K562 (cell line): ENCODE measurements around the gene ATP5F1D. TPM values are rescaled to one million over a fixed set of nuclear protein-coding genes. Genes with fewer than 3 reads are reported as not detected.

ENCODE experiments used
- BRCA1 ChIP-seq, 2 experiments: fragments of 450-650 bp in 1 of 2; sonication (generic) in 1 of 2; formaldehyde crosslinking in 1 of 2; IDR thresholded peaks; 2 replicates each; pipeline versions ENCODE4 v1.5.0 to v1.6.1; 2017 to 2020; ENCODE audit warnings: mild to moderate bottlenecking in 1 of 2, missing genetic modification reagents in 1 of 2
- KLF6 ChIP-seq: fragments of 250-450 bp; sonication (Bioruptor Pico); IDR thresholded peaks from 2 replicates; pipeline ENCODE4 v1.4.0; 2020; ENCODE audit warnings: mild to moderate bottlenecking, moderate library complexity, borderline replicate concordance
- PHF21A ChIP-seq: fragments of 450-650 bp; IDR thresholded peaks from 2 replicates; pipeline ENCODE4 v1.6.1; 2017; ENCODE audit warnings: low read depth, borderline replicate concordance
- RCOR1 ChIP-seq, 2 experiments: IDR thresholded peaks; 2 replicates each; pipeline ENCODE4 v1.6.1; 2012; ENCODE audit warnings: low read depth in 2 of 2, low read length in 2 of 2, borderline replicate concordance in 1 of 2, improper control_type of control experiment in 1 of 2
- RFX1 ChIP-seq: fragments of 450-650 bp; IDR thresholded peaks from 2 replicates; pipeline ENCODE4 v1.6.1; 2016; ENCODE audit warnings: mild to moderate bottlenecking, moderate library complexity
- TOE1 ChIP-seq, 2 experiments: fragments of 450-650 bp in 1 of 2; sonication (generic) in 1 of 2; formaldehyde crosslinking in 1 of 2; IDR thresholded peaks; 2 replicates each; pipeline versions ENCODE4 v1.7.1 to v1.8.0; 2016 to 2022; ENCODE audit warnings: borderline replicate concordance in 2 of 2, mild to moderate bottlenecking in 2 of 2, antibody characterized with exemption in 1 of 2, inconsistent platforms in 1 of 2, low read depth in 1 of 2, missing genetic modification reagents in 1 of 2, moderate library complexity in 1 of 2
- TRIM25 ChIP-seq: fragments of 450-650 bp; IDR thresholded peaks from 2 replicates; pipeline ENCODE4 v1.7.0; 2016; ENCODE audit warnings: borderline replicate concordance
- UBTF ChIP-seq, 2 experiments: IDR thresholded peaks; 2 replicates each; pipeline ENCODE4 v1.6.1; 2012; ENCODE audit warnings: improper control_type of control experiment in 2 of 2, low read depth in 2 of 2, low read length in 2 of 2, borderline replicate concordance in 1 of 2
- VEZF1 ChIP-seq: fragments of 200-800 bp; sonication (Bioruptor generic); IDR thresholded peaks from 2 replicates; pipeline ENCODE4 v1.6.1; 2017; ENCODE audit warnings: missing genetic modification characterization, missing compliant biosample characterization
- ZNF23 ChIP-seq: fragments of 250-450 bp; sonication (Bioruptor Pico); IDR thresholded peaks from 2 replicates; pipeline ENCODE4 v1.4.0; 2020; ENCODE audit warnings: mild to moderate bottlenecking
- ZNF696 ChIP-seq: fragments of 250-450 bp; sonication (Bioruptor Pico); conservative IDR thresholded peaks from 2 replicates; pipeline ENCODE4 v1.4.0; 2020; ENCODE audit warnings: mild to moderate bottlenecking, moderate library complexity
- polyA plus RNA-seq, 8 experiments: library from polyadenylated mRNA; depleted of rRNA in 4 of 8; stranded (reverse) in 5 of 8; unstranded in 3 of 8; fragments of >200 nt; fragmentation: Nextera tagmentation in 2 of 8; fragmentation: Illumina TruSeq in 1 of 8; extraction: Ambion mirVana in 2 of 8; extraction: Trizol in 1 of 8; gene quantifications; 2 replicates each; pipeline versions ENCODE4 v1.2.1 to v1.2.3, GENCODE V29; 2011 to 2014; ENCODE audit warnings: inconsistent platforms in 1 of 8, missing spikeins in 1 of 8
- total RNA-seq, 7 experiments: library from RNA; depleted of rRNA in 6 of 7; stranded (reverse); fragments of >200 nt in 6 of 7; fragmentation: Illumina TruSeq in 2 of 7; extraction: Trizol in 2 of 7; gene quantifications; 2 replicates each; pipeline versions ENCODE4 v1.2.1 to v1.2.3, GENCODE V29; 2011 to 2021; ENCODE audit warnings: low replicate concordance in 1 of 7
- TF ChIP-seq, protein P1 (sequence below), 3 experiments: fragments of 200-800 bp in 1 of 3; sonication (Bioruptor generic) in 1 of 3; sonication (generic) in 1 of 3; formaldehyde crosslinking in 1 of 3; IDR thresholded peaks; 2 replicates each; pipeline versions ENCODE4 v1.6.1 to v1.8.0; 2016 to 2022; ENCODE audit warnings: mild to moderate bottlenecking in 2 of 3, missing compliant biosample characterization in 2 of 3, missing genetic modification characterization in 2 of 3, missing genetic modification reagents in 1 of 3
- TF ChIP-seq, protein P2 (sequence below): IDR thresholded peaks from 3 replicates; pipeline ENCODE4 v1.6.1; 2011; ENCODE audit warnings: borderline replicate concordance, mild to moderate bottlenecking, moderate library complexity; ENCODE audit not compliant: insufficient read length; ENCODE audit errors: extremely low read depth
- TF ChIP-seq, protein P3 (sequence below): sonication (generic); formaldehyde crosslinking; IDR thresholded peaks from 2 replicates; pipeline ENCODE4 v1.8.0; 2022; ENCODE audit warnings: mild to moderate bottlenecking, missing genetic modification reagents

Gene ATP5F1D
- total and polyA plus RNA-seq, 9 of the 15 experiments (the other 6 are each of a cell fraction or from before 2014, with no cell fraction given) = 3.9 to 409 (median 36.8) TPM

GRCh38 chr19:1253514-1254080 lies 12.0 kb downstream of the ATP5F1D start (continued):
- TF ChIP-seq RCOR1 (IDR thresholded peaks at IDR 0.05; ENCODE audit: borderline replicate concordance in 1 of 2, low read depth in 2 of 2, low read length in 2 of 2) = 0 out of 4 replicates have a peak, but pooled peaks of 1 of the 2 experiments have one; percentile 19
- no peak for TF ChIP-seq TOE1 (IDR thresholded peaks at IDR 0.05; ENCODE audit: borderline replicate concordance)
- no peak for TF ChIP-seq TOE1 (CRISPR knock-in tag; IDR thresholded peaks at IDR 0.05; ENCODE audit: borderline replicate concordance, low read depth)
- no peak for TF ChIP-seq ZNF696
- TF ChIP-seq UBTF (IDR thresholded peaks at IDR 0.05; ENCODE audit: borderline replicate concordance in 1 of 2, low read depth in 2 of 2, low read length in 2 of 2) = no peak
- TF ChIP-seq, protein P1, sequence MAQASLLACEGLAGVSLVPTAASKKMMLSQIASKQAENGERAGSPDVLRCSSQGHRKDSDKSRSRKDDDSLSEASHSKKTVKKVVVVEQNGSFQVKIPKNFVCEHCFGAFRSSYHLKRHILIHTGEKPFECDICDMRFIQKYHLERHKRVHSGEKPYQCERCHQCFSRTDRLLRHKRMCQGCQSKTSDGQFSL (CRISPR knock-in tag; IDR thresholded peaks at IDR 0.05) = peak; percentile 48; the same call in 1 of the 2 replicates
- TF ChIP-seq, protein P1 (tag; IDR thresholded peaks at IDR 0.05) = no peak
- no peak for TF ChIP-seq ZNF23 (CRISPR knock-in tag)
- TF ChIP-seq TRIM25 = no peak
- TF ChIP-seq VEZF1 (CRISPR knock-in tag) = peak; percentile 76
- TF ChIP-seq, protein P2, sequence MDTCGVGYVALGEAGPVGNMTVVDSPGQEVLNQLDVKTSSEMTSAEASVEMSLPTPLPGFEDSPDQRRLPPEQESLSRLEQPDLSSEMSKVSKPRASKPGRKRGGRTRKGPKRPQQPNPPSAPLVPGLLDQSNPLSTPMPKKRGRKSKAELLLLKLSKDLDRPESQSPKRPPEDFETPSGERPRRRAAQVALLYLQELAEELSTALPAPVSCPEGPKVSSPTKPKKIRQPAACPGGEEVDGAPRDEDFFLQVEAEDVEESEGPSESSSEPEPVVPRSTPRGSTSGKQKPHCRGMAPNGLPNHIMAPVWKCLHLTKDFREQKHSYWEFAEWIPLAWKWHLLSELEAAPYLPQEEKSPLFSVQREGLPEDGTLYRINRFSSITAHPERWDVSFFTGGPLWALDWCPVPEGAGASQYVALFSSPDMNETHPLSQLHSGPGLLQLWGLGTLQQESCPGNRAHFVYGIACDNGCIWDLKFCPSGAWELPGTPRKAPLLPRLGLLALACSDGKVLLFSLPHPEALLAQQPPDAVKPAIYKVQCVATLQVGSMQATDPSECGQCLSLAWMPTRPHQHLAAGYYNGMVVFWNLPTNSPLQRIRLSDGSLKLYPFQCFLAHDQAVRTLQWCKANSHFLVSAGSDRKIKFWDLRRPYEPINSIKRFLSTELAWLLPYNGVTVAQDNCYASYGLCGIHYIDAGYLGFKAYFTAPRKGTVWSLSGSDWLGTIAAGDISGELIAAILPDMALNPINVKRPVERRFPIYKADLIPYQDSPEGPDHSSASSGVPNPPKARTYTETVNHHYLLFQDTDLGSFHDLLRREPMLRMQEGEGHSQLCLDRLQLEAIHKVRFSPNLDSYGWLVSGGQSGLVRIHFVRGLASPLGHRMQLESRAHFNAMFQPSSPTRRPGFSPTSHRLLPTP = no peak
- no peak for TF ChIP-seq KLF6 (CRISPR knock-in tag)
- TF ChIP-seq BRCA1 (IDR thresholded peaks at IDR 0.05) = no peak
- TF ChIP-seq BRCA1 (CRISPR knock-in tag; IDR thresholded peaks at IDR 0.05) = no peak
- no peak for TF ChIP-seq RFX1
- TF ChIP-seq, protein P3, sequence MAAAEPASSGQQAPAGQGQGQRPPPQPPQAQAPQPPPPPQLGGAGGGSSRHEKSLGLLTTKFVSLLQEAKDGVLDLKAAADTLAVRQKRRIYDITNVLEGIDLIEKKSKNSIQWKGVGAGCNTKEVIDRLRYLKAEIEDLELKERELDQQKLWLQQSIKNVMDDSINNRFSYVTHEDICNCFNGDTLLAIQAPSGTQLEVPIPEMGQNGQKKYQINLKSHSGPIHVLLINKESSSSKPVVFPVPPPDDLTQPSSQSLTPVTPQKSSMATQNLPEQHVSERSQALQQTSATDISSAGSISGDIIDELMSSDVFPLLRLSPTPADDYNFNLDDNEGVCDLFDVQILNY (CRISPR knock-in tag) = no peak
- TF ChIP-seq PHF21A = no peak
